BE2C (cell line): Measurements from ENCODE around the gene TBX5.

Source experiments
- DNase-seq: peaks from one replicate; pipeline ENCODE4 v3.0.0-alpha.2; 2020
- H3K27me3 ChIP-seq: fragments of 250-450 bp; sonication (Bioruptor Pico); 2 replicates; pipeline ENCODE4 v1.5.1; 2020; ENCODE audit warnings: mild to moderate bottlenecking
- H3K36me3 ChIP-seq: fragments of 250-450 bp; sonication (Bioruptor Pico); 2 replicates; pipeline ENCODE4 v1.5.1; 2020; ENCODE audit warnings: mild to moderate bottlenecking
- H3K4me1 ChIP-seq: fragments of 250-450 bp; sonication (Bioruptor Pico); 2 replicates; pipeline ENCODE4 v1.5.1; 2020
- H3K4me3 ChIP-seq: 2 replicates; pipeline ENCODE4 v1.5.1; 2011; ENCODE audit warnings: low read depth, low read length
- H3K9me3 ChIP-seq: fragments of 250-450 bp; sonication (Bioruptor Pico); 2 replicates; pipeline ENCODE4 v1.5.1; 2020
- TF ChIP-seq, protein P1 (sequence below): IDR thresholded peaks from 2 replicates; pipeline ENCODE4 v1.5.1; 2012; ENCODE audit warnings: mild to moderate bottlenecking, low read depth, low read length

Gene TBX5

GRCh38 chr12:114311974-114312373 lies 94.0 kb downstream of the TBX5 start:
- peaks cover 2% of the 10 kb centered on the region; the same call in 1 of the 2 replicates for H3K27me3 ChIP-seq
- TF ChIP-seq, protein P1, sequence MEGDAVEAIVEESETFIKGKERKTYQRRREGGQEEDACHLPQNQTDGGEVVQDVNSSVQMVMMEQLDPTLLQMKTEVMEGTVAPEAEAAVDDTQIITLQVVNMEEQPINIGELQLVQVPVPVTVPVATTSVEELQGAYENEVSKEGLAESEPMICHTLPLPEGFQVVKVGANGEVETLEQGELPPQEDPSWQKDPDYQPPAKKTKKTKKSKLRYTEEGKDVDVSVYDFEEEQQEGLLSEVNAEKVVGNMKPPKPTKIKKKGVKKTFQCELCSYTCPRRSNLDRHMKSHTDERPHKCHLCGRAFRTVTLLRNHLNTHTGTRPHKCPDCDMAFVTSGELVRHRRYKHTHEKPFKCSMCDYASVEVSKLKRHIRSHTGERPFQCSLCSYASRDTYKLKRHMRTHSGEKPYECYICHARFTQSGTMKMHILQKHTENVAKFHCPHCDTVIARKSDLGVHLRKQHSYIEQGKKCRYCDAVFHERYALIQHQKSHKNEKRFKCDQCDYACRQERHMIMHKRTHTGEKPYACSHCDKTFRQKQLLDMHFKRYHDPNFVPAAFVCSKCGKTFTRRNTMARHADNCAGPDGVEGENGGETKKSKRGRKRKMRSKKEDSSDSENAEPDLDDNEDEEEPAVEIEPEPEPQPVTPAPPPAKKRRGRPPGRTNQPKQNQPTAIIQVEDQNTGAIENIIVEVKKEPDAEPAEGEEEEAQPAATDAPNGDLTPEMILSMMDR: no peak
- no peaks in the 10 kb centered on the region for H3K36me3 ChIP-seq
- H3K9me3 ChIP-seq: no peaks in the 10 kb centered on the region
- DNase-seq: no peak
- H3K4me1 ChIP-seq: no peaks in the 10 kb centered on the region
- H3K4me3 ChIP-seq: no peak overlapping the region

GRCh38 chr12:114306646-114307045 lies 99.3 kb downstream of the TBX5 start:
- no peaks in the 10 kb centered on the region for H3K4me1 ChIP-seq
- no peaks in the 10 kb centered on the region for H3K36me3 ChIP-seq
- TF ChIP-seq, protein P1: no peak
- DNase-seq: no peak
- no peaks in the 10 kb centered on the region for H3K27me3 ChIP-seq
- H3K4me3 ChIP-seq: no peak overlapping the region
- no peaks in the 10 kb centered on the region for H3K9me3 ChIP-seq

DNA sequence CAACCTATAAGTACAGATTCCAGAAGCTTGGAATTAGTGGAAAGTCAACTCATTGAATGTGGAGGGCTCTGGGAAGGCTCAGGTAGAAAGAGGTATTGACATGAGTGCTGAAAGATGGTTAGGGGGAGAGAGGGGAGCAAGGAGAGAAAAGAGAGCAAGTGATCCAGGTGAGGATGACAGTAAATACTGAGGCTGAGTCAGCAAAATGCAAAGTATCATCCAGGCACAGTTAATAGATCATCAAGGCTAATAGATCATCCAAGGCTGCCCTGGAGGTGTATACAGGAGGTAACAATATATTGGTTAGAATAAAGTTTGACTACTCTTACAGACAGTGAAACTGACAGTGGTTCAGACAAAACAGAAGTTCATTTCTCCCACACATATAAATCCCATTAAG lies 100.5 kb downstream of the TBX5 start:
- H3K36me3 ChIP-seq: no peaks in the 10 kb centered on the region

More for the DNA sequence above, 100.5 kb downstream of the TBX5 start:
- no peaks in the 10 kb centered on the region; the same call in 1 of the 2 replicates for H3K27me3 ChIP-seq
- H3K4me1 ChIP-seq: no peaks in the 10 kb centered on the region
- DNase-seq: no peak
- TF ChIP-seq, protein P1: no peak
- no peaks in the 10 kb centered on the region for H3K9me3 ChIP-seq
- H3K4me3 ChIP-seq: no peak overlapping the region
